GM18511 (cell line): Measurements from ENCODE around the gene UBE3C.

Experiments used
- ATAC-seq: cut with Tn5 transposase; IDR thresholded peaks from one replicate; pipeline ENCODE4 v1.9.1; 2021; ENCODE audit warnings: mild to moderate bottlenecking, moderate library complexity; ENCODE audit not compliant: unreplicated experiment

Gene UBE3C

DNA sequence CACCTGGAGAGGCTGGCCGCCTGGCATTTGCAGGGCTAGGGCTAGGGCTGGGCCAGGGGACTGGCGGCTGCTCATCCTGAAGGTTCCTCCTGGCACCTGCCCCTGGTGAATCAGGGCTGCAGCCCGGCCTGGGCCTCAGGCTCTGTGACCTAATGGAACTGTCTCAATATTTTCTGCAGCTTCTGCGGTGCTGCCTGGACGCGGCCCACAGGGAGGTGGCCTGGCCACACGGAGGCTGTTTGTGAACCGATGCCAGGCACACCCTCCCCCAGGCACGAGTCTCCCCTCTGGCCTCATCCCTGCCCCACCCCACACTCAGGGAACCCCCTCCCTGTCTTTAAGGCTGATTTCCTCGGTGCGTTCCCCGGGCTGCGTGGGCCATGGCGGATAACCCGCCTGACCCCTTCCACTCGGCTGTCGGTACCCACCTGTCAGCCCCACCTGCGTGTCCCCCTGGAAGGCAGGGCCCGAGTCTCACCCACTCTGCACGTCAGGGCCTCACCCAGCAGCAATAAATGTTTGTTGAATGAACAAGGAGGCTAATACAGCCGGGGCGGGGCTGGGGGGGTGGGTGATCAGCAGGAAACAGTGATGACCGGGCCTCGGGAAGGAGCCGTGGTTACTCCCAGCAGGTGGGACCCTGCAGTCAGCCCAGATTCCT lies 143.5 kb downstream of the UBE3C start:
- ATAC-seq, result no peak

DNA sequence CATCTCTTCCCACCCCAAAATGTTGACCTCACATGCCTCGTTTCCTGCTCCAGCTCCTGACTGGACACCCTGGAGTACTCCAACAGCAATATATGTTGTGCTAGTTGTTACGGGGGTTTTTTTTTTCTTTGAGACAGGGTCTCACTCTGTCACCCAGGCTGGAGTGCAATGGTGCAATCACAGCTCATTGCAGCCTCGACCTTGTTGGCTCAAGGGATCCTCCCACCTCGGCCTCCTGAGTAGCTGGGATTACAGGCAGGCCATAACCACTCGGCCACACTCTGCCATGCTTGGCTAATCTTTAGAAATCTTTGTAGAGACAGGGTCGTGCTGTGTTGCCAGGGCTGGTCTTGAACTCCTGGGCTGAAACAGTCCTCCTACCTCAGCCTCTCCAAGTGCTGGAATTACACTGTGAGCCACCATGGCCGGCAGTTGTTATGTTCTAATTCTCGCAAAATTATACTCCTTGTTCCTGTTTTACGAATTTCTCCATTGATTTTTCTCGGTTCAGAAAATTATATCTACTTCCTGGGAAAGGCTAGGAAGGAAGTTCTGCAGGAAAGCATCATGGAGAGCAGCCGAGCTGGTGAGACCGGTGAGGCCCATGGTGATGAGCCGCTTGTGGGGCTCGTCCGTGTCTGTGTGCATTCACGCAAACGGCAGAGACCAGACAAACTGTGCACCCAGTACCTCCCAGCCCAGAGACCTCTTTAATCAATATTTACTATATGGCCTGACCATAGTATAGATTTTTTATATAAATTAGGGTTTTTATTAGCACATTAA lies 145.7 kb downstream of the UBE3C start:
- no peak for ATAC-seq

DNA sequence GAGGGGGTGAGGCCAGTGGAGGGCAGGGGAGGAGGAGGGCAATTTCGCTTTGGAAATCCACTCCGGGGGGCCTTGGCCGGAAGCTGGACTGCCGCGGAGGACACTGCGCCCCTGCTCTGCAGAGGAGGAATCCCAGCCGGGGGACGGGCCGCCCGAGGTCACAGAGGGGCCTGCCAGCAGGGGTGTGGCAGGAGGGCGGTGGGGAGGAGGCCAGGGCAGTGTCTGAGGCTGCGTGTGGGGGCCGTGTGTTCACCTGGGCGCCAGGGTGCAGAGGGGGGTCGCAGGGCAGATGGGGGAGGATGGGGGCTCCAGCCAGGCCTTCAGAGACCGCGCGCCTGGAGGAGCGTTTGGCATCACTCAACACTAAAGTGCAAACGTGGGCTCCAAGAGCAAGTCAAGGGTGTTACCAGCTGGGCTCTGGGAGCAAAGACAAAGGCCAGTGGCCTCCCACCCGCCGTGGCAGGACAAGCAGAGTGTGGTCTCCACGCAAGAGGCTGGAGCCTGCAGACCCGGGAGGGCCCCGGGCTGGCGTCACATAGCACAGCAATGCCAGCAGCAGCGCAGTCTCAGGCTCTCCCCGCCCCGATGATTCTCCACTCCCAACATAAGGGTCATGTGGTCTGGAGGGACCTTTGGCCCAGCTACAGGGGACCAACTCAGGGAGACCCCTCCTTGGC lies 152.8 kb downstream of the UBE3C start:
- no peak for ATAC-seq

DNA sequence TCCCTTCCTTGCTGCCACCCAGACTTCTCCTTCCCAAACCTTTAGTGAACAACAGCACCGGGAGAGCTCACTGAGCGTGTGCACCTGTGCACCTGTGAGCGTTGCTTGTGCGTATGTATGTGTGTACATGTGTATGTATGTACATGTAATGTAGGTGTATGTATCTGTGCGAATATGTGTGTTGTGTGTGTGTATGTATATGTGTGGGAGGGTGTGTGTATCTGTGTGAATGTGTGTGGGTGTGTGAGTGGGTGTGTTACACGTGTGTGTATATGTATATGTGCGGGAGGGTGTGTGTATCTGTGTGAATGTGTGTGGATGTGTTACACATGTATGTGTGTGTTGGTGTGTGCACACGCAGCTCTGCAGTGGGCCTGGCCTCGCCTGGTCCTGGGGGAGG lies 153.5 kb downstream of the UBE3C start:
- no peak for ATAC-seq

DNA sequence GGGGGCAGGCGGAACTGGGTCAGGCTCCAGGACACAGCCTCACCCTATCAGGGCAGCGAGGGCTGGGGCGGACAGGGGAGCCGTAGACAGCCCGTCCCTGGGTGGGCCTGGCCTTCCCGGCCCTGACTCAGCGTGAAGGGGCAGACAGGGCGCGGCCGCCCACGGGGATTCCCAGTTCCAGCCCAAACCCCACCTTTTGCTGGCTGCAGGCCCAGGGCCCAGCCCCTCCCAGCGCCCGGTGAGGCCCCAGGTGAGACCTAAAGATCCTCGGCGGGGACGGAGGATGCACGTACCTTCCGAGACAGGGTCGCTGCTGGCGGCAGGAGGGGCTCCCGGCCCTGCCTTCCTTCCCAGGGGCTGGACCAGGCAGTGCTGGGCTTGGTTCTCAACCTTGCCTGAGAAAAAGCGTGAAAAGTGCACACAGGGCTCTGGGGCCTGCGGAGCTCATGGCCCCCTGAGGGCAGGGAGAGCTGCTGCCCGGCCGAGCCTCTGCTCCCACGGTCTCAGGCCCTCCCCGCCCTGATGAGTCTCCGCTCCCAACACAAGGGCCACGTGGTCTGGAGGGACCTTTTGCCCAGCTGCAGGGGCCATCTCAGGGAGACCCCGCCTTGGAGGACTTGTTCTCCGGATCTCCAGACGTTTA lies 154.2 kb downstream of the UBE3C start:
- no peak for ATAC-seq

DNA sequence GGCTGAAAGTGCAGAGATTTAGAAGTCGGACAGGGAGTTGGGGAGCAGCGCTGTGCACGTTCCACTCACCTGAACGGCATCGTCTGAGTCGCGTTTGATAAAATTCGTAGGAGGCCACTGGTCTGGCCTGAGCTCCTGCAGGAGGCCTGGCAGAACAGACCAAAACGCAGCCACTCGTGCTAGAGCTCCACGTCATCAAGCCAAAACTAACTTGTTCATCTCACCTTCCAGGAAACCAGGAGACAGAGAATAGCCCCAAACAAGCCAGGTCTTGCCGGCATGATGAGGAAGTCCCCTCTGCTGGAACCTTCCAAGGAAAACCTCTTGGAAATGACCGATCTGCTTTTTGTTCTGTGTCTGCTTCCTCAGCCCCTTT lies 154.7 kb downstream of the UBE3C start:
- ATAC-seq, result no peak

DNA sequence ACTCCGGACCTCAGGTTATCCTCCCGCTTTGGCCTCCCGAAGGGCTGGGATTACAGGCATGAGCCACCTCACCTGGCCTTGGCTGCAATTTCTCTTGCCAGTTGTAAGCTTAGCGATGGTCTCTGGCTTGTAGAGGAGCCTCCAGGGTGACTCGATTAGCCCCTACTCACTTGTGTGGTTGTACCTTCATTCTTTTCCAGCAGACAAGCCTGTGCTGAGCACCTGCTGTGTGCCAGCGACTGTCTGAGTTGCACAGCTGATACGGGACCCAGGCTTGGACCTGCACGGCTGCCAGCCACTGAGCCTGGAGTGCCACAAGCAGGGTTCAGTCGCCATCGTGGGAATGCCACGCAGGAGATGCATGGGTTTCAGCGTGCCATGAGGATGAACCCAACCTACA lies 156.0 kb downstream of the UBE3C start:
- no peak for ATAC-seq

DNA sequence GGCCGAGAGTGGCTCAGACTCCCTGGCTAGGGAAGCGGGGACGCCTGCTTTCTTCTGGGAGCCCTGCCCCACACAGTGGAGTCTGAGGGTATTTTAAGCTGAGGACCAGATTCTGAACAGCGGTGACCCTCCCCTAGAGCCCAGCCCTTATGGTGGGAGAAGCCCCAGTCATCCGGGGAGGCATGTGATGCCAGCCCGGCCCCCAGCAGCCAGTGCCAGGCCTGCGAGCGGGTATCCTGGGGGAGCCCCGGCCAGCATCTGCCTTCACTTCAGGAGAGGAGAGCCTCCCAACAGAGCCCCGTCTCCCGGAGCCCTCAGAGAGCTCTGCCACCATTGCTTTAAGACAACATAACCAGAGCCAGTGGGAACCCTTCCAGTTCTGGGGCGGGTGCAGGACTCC lies 156.6 kb downstream of the UBE3C start:
- ATAC-seq, result no peak

DNA sequence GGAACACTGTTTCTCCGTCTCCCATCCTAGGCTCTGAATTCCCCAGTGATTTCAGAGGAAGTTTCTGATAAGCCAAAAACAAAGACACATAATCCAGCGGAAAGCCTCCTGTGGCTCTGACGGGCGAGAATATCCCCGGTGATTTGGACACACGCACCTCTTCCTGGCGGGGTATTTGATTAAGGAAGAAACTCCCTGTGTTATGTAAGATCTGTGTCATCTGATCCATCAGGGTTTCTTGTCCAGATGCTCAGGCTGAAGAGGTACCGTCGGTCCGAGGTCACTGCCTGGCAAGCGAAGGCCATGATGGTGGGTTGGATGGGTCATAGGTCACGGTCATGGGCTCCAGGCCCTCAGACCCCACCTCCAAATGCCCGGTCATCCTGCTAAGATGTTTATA lies 158.5 kb downstream of the UBE3C start:
- ATAC-seq, result no peak

DNA sequence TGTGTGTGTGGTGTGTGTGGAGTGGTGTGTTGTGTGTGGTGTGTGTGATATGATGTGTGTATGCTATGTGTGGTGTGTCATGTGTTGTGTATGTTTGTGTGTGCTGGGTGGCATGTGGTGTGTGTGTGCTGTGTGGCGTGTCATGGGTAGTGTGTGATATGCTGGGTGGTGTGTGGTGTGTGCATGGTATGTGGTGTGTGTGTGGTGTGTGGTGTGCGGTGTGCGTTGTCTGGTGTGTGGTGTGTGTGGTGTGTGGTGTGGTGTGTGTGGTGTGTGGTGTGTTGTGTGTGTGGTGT lies 160.5 kb downstream of the UBE3C start:
- no peak for ATAC-seq

DNA sequence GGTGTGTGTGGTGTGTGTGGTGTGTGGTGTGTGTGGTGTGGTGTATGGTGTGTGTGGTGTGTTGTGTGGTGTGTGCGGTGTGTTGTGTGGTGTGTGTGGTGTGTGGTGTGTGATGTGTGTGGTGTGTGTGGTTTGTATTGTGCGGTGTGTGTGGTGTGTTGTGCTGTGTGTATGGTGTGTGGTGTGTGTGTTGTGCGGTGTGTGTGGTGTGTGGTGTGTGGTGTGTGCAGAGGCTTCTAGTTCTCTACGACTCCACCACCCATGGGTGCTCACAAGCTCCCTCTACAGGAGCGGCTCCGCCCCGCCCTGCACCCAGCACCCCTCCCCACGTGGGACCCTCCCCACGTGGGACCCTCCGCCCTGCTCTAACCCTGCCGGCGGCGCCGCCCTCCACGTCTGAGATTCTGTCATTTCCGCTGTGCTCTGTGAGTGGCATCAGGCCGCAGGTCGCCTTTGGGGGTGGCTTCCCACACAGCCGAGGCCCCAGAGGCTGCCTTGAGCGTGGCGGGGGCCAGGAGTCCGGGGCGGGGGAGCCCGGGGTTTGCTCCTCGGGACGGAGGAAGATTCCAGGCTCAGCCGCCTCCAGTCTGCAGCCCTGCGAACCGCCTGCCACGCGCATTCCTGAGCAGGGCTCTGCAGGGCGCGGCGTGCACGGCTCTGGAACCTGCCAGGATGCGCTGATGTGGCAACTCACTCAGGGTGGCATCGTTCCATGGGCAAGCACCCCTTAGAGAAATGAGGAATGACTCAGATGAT lies 161.1 kb downstream of the UBE3C start:
- no peak for ATAC-seq

DNA sequence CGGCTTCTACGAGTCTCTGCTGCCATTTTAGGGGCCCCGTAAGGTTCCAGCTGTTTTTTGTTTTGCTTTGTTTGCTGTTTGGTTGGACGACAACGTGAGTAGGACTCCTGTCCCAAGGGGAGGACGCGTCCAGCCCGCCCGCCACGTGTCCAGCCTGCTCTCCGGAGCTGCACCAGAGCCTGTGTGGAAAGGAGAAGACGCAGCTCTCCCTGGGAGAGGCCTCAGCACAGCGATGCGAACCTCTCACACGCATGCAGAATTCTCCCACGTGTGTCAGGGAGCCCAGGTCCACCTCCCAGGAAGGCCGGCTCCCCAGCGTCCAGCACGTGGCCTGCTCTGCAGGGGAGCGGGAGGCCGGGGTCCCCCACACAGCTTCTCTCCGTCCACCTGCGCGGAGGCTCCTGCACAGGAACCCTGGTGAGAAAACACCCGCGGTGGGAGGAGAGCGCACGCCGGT lies 161.7 kb downstream of the UBE3C start:
- ATAC-seq, result no peak

DNA sequence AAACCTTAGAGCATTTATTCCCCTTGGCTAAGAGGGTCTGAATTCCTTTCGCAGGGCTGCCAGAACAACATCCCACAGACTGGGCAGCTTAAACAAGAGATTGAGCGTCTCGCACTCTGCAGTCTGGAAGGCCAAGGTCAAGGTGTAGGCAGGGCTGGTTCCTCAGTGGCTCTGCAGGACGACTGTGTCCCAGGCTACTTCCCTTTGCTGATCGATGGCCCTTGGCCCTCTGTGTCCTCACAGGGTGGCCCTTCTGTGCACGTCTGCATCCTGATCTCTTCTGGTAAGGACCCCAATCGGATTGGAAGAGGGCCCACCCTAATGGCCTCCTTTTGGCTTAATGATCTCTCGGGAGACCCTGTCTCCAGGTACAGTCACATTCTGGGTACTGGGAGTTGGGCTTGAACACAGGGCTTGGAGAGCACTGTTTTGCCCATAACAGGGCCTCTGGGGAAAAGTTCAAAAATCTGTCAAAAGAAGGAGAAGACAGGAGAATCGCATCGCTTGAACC lies 162.9 kb downstream of the UBE3C start:
- ATAC-seq, result peak; percentile 8

DNA sequence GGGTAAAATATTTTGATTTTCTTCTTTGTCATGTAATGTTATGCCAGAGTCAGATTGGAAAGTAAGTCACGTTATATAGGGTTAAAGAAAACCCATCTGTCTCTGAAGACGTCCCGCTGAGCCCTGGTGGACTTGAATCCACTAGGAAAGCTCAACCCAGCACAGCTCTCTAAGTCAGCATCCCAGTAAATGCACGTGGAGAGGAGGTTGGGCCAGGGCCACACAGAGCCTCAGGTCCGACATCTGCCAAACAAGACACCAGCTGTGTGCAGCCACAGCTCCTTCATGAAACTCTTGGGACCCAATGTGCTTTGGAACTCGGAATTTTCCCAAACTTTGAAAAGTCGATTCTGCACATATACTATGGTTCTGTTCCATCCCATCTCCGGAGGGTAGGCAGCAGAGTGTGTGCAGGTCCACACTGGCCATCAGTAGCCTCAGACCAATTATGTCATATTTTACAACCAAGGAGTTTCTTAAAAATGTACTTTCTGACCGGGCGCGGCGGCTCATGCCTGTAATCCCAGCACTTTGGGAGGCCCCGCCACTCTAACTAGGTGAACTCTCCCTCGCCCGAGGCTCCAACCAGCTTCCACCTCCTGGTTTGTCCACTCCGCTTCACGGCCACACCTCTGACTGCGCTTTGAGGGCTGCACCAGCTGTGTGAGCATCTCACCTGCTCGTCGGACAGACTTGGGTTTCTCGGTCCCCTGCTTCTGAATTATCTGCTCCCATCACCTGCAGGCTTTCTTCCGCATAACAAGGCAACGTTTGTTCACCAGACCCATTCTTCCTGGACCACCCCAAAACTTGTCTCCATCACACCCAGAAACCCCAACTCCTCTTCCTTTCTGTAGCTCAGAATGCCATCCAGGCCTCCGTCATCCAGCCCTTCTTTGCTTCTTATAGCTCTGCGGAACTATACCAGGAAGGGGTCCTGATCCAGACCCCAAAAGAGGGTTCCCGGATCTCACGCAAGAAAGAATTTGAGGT lies 168.4 kb downstream of the UBE3C start:
- no peak for ATAC-seq

DNA sequence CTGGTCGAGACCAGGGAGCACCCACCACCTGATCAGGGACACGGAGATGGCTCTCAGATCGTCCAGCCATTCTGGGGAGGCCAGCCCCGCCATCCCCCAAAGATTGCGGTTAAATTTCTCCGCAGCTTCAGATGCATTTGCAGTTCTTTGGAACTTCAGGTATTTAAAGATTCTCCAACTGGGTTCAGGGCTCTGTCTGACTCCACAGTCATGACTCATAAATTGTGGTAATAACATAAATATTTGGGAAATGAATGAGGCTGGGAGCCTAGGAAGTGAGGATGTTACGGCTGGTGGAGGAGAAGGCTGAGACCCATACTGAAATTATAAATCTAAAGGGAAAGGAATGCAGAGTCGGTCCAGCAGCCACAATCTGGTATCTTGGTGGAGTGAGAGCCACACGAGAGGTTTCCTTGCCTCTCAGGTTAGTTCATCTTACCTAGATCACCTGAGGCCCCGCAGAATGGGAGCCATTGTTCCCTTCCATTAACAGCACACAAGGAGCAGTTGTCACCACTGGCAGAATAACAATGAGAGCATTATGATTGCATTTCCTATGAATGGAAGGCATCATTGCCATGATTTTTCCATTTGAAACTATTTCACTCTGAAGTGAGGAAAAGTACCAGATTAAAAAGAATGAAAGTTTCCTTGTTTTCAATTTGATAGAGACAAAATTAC lies 171.4 kb downstream of the UBE3C start:
- no peak for ATAC-seq

DNA sequence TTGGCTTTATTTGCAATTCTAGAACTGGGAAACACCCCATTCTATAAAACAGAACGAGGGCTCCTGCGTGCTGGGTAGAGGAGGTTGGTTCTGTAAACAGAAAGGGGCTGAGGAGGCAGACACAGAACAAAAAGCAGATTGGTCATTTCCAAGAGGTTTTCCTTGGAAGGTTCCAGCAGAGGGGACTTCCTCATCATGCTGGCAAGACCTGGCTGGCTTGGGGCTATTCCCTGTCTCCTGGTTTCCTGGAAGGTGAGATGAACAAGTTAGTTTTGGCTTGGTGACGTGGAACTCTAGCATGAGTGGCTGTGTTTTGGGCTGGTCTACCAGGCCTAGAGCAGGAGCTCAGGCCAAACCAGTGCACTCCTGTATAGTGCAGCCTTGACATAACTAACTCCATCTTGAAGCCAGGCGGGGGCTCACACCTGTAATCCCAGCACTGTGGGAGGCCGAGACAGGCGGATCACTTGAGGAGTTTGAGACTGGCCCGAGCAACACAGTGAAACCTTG lies 172.0 kb downstream of the UBE3C start:
- no peak for ATAC-seq

DNA sequence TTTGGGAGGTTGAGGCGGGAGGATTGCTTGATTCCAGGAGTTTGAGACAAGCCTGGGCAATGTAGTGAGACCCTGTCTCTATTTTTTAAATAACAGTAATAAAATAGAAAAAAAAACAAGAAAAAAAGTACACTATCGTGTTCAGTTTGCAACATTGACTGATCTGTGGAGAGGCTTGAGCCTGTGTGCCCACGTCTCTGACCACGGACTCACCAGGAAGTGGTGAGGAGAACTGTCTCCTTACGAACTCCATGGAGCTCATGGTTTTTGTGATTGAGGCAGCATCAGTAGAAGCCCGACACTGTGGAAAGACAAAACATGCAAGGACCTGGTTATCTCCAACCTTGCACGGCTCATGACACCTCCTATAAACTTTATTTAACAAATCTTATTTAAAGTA lies 174.2 kb downstream of the UBE3C start:
- ATAC-seq, result no peak

DNA sequence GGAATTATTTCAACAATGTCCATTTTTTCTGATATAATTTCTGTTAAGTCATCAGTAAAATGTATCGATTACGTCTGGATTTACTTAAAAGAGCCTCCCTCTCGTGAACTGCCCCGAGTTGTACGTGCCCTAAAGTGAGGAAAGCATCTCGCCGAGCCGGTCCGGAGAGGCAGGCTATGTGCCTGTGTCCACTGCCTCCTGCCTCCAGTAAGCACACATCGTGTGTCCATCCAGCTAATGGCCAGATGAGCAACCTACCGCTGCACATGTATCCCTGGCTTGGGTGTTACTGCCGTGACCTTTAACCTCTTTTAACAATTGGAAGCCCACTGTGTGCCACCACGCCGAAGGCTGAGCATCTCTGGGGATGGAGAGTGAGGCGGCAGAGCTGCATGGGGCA lies 174.9 kb downstream of the UBE3C start:
- no peak for ATAC-seq
